HG02759 (cell line): Measurements from ENCODE around the gene HARBI1.

Experiments used
- ATAC-seq: cut with Tn5 transposase; IDR thresholded peaks from one replicate; pipeline ENCODE4 v1.9.1; 2021; ENCODE audit warnings: mild to moderate bottlenecking, moderate library complexity; ENCODE audit not compliant: unreplicated experiment

HARBI1 gene

DNA sequence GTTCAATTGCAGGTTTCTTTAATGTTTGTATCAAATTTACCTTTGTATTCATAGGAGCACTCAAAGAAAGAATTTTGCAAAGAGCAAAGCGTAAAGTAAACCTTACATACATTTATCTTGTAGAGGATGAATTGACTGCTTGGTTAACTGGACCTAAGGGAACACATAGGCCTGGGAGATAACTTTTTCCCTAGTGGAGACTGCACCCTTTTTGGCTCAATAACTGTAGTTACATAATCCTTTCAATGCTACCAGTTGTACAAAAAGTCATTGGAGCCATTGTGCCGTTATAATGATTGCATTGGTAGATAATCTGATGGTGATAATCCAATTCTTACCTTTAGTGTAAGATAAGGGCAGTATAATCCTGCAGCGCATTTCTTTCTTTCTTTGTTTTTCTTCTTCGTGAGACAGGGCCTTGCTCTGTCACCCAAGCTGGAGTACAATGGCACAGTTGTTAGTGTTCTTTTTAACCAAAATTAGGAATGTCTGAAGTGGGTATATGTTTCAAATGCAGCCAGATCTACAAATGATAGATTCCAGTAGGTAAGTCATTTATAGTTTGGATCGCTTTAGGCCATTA is 18.6 kb upstream of the HARBI1 start:
- no peak for ATAC-seq

DNA sequence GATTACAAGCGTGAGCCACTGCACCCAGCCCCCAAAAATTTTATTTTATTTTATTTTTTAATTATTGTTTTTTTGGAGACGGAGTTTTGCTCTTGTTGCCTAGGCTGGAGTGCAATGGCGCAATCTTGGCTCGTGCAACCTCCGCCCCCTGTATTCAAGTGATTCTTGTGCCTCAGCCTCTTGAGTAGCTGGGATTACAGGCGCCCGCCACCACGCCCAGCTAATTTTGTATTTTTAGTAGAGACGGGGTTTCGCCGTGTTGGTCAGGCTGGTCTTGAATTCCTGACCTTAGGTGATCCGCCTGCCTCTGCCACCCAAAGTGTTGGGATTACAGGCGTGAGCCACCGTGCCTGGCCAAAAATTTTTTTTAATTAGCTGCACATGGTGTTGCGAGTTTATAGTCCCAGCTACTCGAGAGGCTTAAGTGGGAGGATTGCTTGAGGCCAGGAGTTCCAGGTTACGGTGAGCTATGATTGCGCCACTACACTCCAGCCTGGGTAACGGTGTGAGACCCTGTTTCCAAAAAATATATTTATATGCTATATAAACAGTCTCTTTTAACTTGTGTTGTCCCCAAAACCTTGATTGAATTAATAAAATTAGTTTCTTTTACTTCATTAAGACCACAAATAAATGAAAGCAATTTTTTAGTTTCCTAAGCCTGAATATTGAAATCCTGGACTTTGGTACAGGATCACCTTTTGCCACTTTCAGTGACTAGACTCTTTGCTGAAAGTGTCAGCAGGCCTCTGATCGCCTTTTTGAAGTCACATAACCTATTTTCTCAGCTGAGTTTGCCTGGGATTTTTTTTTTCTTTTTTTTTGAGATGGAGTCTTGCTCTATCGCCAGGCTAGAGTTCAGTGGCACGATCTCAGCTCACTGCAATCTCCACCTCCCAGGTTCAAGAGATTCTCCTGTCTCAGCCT is 16.5 kb upstream of the HARBI1 start:
- ATAC-seq = no peak

DNA sequence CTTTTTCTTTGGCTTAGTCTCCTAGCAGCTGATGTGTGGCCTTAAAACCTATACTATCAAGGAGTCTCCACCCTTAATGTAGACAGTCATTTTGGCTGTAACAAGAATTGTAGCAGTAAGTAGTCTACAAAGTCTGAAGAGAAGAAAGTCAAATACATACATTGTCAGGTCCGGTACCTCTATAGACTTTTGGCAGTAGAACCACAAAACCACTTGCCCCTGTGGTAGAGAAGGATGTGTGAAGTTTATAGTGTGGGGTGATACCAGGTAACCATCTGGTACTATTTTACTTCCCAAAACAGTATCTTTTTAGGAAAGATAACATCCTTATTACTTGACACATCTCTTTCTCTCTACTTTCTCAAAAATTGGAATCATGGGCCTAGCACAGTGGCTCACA is 15.5 kb upstream of the HARBI1 start:
- ATAC-seq = no peak

DNA sequence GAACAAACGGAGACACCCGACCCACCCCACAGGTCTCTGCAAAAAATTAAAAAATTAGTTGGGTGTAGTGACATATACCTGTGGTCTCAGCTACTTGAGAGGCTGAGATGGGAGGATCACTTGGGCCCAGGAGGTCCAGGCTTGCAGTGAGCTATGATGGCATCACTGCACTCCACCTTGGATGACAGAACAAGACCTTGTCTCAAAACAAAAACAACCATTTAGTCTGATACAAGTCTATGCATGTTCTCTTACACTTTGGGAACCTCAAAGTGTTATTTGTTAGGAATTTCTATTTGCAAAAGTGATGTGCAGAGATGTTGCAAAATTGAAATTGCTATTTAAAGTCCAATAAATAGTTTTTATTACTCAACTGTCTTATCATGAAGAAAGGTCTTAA is 14.6 kb upstream of the HARBI1 start:
- no peak for ATAC-seq

DNA sequence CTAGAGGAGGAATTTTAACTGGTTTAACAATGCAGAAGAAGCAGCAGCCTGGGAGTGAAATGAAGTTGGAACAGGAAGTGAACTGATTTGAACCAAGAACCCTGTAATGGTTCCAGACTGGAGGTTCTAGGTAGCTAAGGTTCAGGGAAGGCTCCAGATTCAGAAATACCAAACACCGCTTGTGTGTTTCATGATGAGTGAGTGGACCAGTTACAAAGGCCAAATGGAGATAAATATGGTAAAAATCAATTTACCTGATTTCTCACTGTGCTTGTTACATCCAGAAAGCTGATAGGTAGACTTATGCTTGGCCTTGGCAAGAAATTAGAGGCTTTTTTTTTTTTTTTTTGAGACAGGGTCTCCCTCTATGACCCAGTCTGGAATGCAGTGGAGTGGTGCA is 13.2 kb upstream of the HARBI1 start:
- ATAC-seq = no peak

DNA sequence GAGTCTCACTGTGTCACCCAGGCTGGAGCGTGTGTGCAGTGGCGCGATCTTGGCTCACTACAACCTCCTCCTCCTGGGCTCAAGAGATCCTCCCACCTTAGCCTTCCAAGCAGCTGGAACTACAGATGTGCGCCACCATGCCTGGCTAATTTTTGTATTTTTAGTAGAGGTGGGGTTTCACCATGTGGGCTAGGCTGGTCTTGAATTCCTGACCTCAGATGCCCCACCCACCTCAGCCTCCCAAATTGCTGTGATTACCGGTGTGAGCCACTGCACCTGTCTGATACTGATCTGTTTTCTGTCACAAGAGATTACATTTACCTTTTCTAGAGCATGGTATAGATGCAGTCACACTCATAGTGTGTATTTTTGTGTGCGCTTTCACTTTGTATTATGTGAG is 11.9 kb upstream of the HARBI1 start:
- no peak for ATAC-seq

DNA sequence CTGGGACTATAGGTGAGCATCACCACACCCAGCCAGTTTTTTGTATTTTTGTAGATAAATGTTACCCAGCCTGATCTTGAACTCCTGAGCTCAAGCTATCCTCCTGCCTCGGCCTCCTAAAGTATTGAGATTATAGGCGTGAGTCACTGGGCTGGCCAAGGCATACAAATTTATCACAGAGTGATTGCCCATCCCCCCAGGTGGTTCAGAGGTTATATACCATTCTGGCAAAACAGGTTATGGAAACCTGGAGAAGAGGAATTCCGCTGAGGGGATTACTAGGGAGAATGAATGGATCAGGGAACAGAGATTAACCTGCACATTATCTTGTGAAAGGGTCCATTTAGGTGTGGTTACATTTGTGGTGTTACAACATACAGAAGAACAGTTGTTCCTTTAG is 8.4 kb upstream of the HARBI1 start:
- ATAC-seq = no peak

DNA sequence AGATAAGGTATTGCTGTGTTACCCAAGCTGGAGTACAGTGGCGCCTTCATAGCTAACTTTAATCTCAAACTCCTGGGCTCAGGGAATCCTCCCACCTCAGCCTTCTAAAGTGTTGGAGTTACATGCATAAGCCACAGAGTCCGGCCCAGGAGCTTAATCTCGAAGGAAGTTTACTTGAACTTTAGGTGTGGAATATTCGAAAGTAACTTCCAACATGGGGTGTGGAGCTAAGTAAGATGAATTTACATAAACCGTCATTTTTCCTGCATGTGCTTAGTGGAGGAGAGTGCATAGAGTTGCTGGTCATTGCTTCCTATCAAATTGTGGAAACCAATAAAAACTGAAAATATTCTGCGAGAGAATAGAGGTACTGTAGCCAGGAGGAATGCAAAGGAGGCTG is 1.8 kb upstream of the HARBI1 start:
- no peak for ATAC-seq

DNA sequence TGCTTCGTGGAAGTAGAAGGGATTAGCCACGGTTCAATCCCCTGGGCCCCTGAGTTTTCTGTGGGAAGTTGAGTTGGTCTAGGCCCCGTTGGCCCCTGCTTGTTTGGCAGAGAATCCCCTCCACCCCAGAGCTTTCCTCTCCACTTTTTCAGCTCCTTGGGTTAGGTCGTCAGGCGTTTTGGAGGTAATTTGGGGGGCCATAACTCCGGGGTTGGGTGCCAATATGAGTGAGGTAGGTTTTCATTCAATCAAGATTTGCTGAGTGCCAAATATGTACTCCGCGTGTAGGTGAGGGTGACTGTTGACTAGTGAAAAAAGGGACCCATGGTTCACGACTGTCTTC is 916 bp upstream of the HARBI1 start:
- no peak for ATAC-seq

DNA sequence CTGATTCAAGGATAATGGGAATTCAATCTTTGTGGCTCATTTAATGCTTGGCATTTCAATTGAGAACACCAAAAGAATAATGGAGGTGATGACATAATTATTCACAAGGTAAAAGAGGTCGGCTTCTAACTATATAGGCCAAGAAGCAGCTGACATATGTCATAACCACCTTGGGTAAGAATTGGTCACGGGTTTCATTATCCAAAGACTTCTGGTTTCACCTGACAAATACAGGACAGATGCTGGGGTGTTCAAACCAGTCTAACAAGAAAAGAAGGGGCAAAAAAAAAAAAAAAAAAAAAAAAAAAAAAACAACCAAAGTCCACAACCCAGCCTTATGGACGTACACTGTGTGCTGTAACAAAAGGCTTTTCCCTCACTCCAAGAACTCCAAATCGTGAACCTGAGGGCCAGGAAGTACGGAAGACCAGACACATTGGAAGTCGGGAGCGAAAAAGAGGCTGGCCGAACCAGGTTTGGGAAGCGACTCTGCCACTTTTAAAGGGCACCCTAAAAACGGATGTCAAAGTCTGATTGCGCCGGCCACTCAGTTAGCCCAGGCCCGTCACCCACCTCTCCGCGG is 385 bp downstream of the HARBI1 start:
- ATAC-seq = no peak

DNA sequence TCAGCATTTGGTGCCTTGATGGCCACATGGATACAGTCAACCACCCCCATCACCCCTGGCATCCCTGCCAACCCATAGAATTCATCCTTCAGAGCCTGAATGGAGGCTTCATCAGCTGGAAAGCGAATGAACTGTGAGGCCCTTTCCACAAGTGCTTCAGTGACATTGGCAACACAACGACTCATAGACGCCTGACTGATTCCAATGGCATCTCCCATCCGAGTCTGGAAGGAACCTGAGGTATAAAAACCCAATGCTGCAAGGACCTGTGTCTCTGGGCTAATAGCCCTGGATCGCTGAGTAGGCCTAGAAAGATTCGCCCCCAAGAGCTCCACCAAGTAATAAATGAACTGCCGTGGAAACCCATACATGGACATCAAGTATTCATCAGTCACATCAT is 1.3 kb downstream of the HARBI1 start:
- no peak for ATAC-seq

DNA sequence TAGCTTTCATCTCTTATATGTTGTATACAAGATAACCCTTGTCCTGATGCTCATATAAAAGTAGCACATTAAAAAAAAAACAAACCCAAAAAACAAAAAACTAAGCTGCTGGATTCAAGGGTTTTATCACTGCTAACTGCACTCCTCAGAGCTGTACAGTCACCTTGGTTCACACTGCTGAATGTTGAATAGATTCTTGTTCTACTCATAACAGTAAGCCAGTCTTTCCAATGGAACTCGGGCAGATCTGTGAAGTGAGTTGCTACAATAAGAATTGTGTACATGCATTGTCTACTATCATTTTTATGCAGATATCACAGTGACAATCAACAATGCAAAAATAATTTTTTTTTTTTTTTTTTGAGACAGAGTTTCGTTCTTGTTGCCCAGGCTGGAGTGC is 4.7 kb downstream of the HARBI1 start:
- ATAC-seq = no peak

DNA sequence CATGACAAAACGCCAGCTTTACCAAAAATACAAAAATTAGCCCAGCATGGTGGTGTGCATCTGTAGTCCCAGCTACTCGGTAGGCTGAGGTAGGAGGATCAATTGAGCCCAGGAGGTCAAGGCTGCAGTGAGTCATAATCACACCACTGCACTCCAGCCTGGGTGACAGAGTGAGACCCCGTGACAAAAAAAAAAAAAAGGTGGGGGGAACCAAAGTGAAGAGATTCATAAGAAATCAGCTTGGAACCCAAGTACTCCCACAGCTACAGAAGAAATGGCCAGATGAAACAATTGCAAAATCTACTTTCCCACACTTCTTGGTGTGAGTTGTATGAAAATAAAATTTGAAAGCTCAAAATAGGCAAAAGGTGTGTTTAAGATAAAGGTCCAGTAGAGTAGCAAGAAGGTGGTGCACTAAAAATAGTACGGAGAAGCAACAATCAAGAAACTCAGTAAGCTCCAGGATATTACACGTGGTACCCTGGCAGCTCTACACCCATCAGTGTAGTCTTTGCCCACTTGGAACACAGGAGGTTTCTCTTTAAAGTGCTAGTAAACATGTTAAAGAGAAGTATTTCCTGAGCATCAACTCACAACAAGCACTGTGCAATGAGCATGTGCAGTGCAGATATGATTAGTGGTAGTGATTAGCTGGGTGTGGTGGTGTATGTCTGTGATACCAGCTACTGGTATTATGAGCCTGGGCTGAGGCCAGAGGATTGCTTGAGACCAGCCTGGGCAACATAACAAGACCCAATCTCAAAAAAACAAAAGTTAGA is 5.3 kb downstream of the HARBI1 start:
- ATAC-seq = no peak

DNA sequence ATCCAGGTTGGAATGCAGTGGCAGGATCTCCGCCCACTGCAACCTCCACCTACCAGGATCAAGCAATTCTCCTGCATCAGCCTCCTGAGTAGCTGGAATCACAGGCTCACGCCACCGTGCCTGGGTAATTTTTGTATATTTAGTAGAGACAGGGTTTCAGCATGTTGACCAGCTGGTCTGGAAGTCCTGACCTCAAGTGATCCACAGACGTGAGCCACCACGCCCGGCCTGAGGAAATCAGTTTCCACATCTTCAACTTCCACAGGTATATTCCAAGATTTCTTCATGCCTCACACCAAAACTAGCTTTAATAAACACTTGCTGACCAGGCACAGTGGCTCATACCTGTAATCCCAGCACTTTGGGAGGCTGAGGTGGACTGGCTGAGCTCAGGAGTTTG is 7.6 kb downstream of the HARBI1 start:
- ATAC-seq = no peak

DNA sequence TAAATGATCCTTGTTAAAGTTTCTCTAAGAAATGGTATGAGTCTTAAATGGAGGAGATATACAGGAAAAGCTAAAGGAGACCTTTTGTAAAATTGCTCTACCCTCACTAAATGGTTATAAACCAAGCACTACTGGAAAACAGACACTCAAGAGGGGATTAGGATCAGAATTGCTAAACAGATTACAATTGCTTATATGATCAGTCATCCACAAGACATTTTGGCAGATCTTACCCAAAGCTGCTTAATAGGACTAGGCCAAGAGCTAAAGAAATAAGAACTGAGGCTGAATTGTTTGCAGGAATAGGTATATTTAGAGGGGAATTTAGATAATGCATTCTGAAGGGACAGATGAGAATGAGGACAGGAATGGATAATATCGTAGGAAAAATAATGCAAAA is 9.5 kb downstream of the HARBI1 start:
- ATAC-seq = no peak

DNA sequence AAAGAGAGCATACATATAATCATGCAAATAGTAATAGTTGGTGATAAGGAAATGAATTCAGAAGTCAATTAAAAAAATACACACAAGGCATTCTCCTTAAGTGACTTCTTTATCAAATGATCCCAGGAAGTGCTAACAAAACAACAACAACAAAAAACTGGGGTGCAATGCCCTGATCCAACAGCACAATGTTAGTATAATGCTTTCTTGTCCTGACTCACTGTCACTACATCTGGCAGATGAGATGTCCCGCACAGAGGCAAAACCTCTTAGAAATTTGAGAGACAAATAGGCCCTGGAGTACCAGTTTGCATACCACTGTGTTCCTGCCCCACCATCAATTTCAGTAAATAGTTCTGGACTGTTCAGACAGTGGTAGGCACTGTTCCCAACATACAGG is 12.2 kb downstream of the HARBI1 start:
- no peak for ATAC-seq

DNA sequence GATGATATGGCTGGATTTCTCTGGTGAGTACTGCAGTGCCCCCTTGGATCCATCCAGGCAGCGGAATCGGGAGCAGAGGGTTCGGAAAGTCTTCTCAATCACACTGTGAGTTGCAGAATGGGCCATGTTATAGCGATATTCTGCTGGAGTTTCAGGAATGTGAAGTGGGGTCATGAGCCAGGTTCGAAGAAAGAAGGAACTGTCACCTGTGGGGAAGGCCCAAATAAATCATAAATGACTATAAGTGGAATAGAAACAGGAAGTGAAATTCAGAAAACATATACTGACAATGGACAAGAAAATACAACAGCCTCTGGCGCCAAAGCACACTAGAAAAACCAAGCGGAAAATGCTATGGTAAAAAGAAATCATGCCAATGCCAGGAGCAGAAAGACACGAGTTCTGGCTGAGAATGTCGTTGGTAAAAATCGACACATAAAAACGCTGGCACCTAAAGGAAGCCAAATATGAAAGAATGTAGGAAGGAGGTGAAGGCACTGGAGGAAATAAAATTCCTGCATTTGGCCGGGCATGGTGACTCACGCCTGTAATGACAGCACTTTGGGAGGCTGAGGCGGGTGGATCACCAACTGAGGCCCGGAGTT is 13.2 kb downstream of the HARBI1 start:
- ATAC-seq = no peak

DNA sequence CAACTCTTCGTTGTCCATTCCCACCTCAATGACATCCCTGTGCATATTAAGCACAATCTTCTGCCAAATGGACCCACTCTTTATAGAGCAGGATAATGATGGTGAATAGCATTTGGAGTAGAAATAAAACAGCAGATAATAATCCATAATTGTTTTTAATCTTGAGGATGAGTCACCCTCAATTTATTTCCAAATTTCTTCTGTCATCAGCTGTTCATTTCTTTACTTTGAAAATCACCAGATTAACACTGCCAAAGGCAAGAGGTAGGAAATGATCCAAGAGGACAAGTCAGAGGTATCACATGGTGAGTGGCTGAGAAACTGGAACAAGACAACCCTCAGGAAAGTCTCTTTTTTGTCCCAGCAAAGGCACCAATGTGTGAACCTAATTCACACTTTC is 15.9 kb downstream of the HARBI1 start:
- ATAC-seq = no peak

DNA sequence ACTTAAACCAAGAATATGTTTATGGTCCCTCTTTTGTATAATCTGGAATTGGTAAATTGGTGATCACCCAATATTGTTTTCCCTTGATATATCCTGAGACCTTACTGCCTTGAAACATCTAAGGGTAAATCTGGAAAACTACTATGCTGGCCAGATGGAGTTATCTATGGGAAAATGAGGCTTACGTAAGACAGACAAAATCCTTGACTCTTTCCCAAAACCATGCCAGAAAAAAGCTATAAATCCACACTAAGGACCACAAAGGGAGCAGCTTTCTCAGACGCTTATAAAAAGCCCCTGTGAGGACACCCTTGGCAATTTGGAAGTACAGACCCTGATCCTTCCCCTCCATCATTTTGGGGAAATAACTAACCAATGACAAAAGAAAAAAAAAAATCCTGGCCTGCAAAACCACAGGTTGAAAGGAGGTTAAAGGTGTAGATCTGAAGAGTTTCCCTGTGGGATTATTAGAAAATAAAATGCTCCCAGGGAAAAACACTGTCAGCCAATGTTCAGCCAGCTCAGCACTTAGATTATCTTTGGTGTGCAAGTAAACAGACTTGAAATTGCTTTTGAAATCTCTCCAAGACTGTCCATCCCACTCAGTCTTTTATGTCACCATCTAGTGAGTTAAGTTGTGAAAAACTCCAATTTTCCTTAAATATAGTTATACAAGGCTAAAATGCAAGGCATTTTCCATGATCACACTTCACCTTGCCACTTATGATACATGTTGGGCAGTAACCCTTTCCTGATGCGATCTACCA is 16.6 kb downstream of the HARBI1 start:
- no peak for ATAC-seq

DNA sequence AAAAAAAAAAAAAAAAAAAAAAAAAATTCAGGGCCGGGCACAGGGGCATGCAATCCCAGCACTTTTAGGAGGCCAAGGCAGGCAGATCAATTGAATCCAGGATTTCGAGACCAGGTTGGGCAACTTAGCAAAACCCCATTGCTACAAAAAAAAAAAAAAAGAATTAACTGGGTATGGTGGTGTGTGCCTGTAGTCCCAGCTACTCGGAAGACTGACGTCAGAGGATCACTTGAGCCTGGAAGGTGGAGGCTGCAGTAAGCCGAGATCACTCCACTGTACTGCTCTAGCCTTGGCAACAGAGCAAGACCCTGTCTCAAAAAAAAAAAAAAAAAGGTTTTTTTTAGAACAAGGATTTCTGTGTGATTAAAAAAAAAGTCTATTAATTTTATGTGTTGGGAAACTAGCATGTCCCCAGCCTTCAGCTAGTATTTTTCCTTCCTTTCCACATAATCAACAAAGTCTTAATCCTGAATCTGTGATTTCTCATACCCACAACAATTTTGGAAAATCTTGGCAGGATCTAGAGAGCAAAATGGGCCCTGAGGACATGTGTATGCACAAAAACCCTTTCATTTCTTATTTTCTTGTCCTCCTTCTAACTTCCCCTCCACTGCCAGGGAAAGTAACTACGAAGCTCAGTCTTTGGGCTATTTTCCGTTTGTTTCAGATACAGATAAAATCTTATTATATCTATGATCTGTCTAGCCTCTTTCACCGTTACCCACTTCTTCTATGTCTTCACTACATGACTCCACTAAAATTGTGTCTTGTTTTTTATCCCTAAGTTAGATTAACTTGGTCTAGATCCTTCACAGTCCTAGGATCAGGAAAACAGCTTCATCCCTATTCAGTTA is 17.5 kb downstream of the HARBI1 start:
- no peak for ATAC-seq
